Immature natural killer cell (primary cell): ENCODE results near the gene TOP2A. TPM values are rescaled to one million over a fixed set of nuclear protein-coding genes. Genes with fewer than 3 reads are reported as not detected.
"Not testable (repeated sequence)": the region's sequence is repeated elsewhere in the genome, so short reads cannot be mapped to it uniquely, and the experiment has no call there.

Experiments used
- DNase-seq, 3 donors: peaks; one replicate each; pipeline ENCODE4 v3.0.0; 2022; ENCODE audit warnings: mixed read lengths in 1 of 3
- H3K27ac Mint-ChIP-seq, 6 donors: one replicate each; pipeline ENCODE4 v1.8.0; 2020; ENCODE audit warnings: mixed read lengths in 6 of 6, mild to moderate bottlenecking in 5 of 6, inconsistent platforms in 4 of 6, moderate library complexity in 3 of 6
- H3K27me3 Mint-ChIP-seq, 3 donors: one replicate each; pipeline ENCODE4 v1.8.0; 2020 to 2021; ENCODE audit warnings: low read depth in 3 of 3, mild to moderate bottlenecking in 3 of 3, mixed read lengths in 3 of 3, moderate library complexity in 3 of 3, inconsistent platforms in 1 of 3
- H3K36me3 Mint-ChIP-seq, 3 donors: one replicate each; pipeline ENCODE4 v1.8.0; 2020; ENCODE audit warnings: mixed read lengths in 3 of 3, inconsistent platforms in 2 of 3, mild to moderate bottlenecking in 2 of 3
- H3K4me1 Mint-ChIP-seq, 2 donors: one replicate each; pipeline ENCODE4 v1.8.0; 2020; ENCODE audit warnings: inconsistent platforms in 2 of 2, mild to moderate bottlenecking in 2 of 2, mixed read lengths in 2 of 2, moderate library complexity in 1 of 2
- H3K4me3 Mint-ChIP-seq, 5 donors: one replicate each; pipeline ENCODE4 v1.8.0; 2020; ENCODE audit warnings: mild to moderate bottlenecking in 5 of 5, mixed read lengths in 5 of 5, inconsistent platforms in 3 of 5, moderate library complexity in 3 of 5
- H3K9me3 Mint-ChIP-seq, 6 donors: one replicate each; pipeline ENCODE4 v1.8.0; 2020; ENCODE audit warnings: mild to moderate bottlenecking in 6 of 6, mixed read lengths in 6 of 6, inconsistent platforms in 4 of 6, moderate library complexity in 3 of 6
- polyA plus RNA-seq, 3 donors: library from polyadenylated mRNA; unstranded; fragments of 300-500 nt; fragmentation: Illumina TruSeq; gene quantifications; one replicate each; pipeline ENCODE4 v1.2.3, GENCODE V29; 2021

The TOP2A gene
- polyA plus RNA-seq, 3 donors from 2014 or later, result 0.80 to 2.4 (median 2.2) TPM

DNA sequence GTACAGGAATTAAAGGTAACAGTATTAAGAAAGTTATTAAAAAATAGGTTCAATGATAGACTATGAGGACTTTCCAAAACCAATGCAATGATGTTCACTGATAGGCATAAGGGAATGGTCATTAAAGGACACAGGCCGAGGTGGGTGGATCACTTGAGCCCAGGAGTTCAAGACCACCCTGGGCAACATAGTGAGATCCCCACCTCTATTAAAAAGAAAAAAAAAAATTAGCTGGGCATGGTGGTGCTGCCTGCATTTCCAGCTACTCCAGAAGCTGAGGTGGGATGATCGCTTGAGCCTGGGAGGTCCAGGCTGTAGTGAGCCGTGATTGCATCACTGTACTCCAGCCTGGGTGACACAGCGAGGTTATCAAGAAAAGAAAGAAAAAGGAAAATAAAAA lies 5.9 kb downstream of the TOP2A start:
- Mint-ChIP-seq H3K27me3 (no peaks in the 10 kb centered on the region), H3K36me3 (no peaks in the 10 kb centered on the region), H3K4me1 (peaks cover 3 to 5% of the 10 kb centered on the region in 2 donors), H3K9me3 (no peaks in the 10 kb centered on the region), H3K4me3 (no peak overlapping the region), H3K27ac (no peak overlapping the region)
- no peak for DNase-seq

DNA sequence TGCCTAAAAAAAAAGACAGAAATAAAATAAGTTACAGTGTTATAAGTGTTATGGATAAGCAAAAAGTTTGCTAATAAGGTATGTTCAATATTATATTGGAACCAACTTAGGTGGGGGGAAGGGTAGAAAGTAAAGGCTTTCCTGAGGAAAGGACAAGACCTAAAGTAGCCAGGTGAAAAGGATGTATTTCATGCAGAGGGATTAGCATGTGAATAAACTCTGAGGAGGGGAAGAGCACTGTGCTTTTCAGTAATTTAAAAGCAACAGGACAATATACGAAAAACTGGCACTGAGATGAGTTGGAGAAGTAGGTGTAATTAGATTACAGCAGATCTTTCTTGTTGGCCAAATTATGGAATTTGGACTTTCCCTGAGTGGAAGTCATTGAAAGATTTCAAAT lies 7.6 kb downstream of the TOP2A start:
- DNase-seq, result no peak
- Mint-ChIP-seq H3K4me1 (no peaks in the 10 kb centered on the region), H3K27ac (peak overlapping the region in 1 of 6 donors; percentile 43), H3K27me3 (no peaks in the 10 kb centered on the region), H3K4me3 (no peak overlapping the region), H3K9me3 (no peaks in the 10 kb centered on the region), H3K36me3 (no peaks in the 10 kb centered on the region)

DNA sequence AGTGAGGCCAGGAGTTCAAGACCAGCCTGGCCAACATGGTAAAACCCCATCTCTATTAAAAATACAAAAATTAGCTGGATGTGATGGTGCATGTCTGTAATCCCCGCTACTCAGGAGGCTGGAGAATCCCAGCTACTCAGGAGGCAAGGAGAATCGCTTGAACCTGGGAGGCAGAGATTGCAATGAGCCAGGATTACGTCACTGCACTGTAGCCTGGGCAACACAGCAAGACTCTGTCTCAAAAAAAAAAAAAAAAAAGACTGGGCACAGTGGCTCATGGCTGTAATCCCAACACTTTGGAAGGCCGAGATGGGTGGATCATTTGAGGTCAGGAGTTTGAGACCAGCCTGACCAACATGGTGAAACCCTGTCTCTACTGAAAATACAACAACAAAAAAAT lies 8.2 kb downstream of the TOP2A start:
- H3K36me3 Mint-ChIP-seq, DNase-seq, H3K9me3 Mint-ChIP-seq, H3K27me3 Mint-ChIP-seq, H3K27ac Mint-ChIP-seq, H3K4me1 Mint-ChIP-seq, H3K4me3 Mint-ChIP-seq: not testable (repeated sequence)

DNA sequence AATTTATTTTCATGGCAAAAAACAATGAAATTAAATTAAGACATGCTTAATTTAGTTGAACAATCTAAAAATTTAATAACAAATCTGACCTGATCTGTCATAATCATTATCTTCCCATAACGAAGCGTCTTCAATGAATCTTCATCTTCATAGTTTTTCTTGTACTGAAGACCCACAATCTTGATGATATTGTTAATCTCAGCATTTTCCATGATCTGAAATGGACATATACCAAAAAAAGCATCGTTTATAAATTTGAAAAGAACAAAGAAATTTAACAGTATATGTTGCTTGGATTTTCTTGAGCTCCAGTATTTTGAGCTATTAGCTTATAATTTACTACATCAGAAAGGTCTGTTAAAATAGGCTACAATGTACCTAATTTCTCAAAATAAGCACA lies 10.2 kb downstream of the TOP2A start:
- H3K27me3 Mint-ChIP-seq, result no peaks in the 10 kb centered on the region
- H3K36me3 Mint-ChIP-seq, result no peaks in the 10 kb centered on the region
- H3K4me1 Mint-ChIP-seq, result peaks cover 0 to 3% of the 10 kb centered on the region in 2 donors
- H3K4me3 Mint-ChIP-seq, result no peak overlapping the region
- no peaks in the 10 kb centered on the region for H3K9me3 Mint-ChIP-seq
- no peak overlapping the region for H3K27ac Mint-ChIP-seq
- DNase-seq, result no peak

DNA sequence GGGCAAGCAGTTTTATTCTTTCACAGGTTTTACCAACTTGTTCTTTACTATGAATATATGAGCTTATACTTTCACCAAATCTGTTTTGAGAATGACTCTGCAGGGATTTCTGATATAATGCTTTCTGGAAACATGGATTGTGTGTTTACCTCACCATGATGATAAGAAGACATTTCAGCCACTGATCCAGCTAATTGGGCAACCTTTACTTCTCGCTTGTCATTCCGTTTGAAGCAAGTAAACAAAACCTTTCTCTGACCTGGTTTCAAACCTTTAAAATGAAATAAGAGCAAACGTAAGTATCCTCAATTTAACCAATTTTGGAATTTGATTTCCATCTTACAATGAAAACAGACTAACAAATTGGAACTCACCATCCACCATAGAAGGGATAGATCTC lies 13.7 kb downstream of the TOP2A start:
- Mint-ChIP-seq H3K4me1 (peaks cover 0 to 3% of the 10 kb centered on the region in 2 donors), H3K27me3 (no peaks in the 10 kb centered on the region), H3K4me3 (no peak overlapping the region), H3K27ac (no peak overlapping the region), H3K9me3 (no peaks in the 10 kb centered on the region), H3K36me3 (no peaks in the 10 kb centered on the region)
- DNase-seq, result no peak

DNA sequence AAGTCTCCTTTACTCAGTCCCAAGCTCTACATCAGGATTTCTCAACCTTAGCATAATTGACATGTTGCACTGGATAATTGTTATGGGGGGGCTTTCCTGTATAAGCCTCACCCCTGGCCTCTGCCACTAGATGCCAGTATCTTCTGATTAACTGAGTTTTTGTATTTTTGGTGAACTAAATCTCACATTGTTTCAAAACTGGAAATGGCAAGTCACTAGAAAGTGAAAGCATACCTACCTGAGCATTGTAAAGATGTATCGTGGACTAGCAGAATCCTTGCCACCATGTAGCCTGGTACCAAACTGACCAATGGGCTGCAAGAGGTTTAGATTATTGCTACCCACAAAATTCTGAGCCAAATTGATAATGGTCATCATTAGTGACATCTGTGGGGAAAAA lies 15.0 kb downstream of the TOP2A start:
- H3K4me3 Mint-ChIP-seq, result no peak overlapping the region
- no peak overlapping the region for H3K27ac Mint-ChIP-seq
- H3K27me3 Mint-ChIP-seq, result no peaks in the 10 kb centered on the region
- peaks cover 0 to 3% of the 10 kb centered on the region in 2 donors for H3K4me1 Mint-ChIP-seq
- no peak for DNase-seq
- H3K36me3 Mint-ChIP-seq, result no peaks in the 10 kb centered on the region
- no peaks in the 10 kb centered on the region for H3K9me3 Mint-ChIP-seq

DNA sequence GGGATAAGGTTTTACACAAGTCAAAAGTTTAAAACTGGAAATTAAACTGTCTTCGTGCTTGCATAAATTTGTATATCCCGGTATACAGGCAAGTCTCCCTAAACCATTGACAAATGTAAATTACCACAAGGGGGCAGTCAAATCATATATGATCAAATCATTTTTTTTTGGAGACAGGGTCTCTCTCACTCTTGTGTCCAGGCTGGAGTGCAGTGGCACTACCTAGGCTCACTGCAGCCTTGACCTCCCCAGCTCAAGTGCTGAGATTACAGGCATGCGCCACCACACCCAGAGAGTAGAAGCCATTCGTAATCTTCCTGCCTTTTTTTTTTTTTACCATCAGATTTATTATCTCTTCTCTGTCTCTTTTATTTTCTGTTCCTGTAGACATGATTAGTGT lies 18.5 kb downstream of the TOP2A start:
- peak overlapping the region in 1 of 6 donors; percentile 65 for H3K27ac Mint-ChIP-seq
- no peaks in the 10 kb centered on the region for H3K9me3 Mint-ChIP-seq
- peaks cover 0 to 3% of the 10 kb centered on the region in 2 donors for H3K4me1 Mint-ChIP-seq
- peaks cover 0 to 3% (median 0%) of the 10 kb centered on the region in 3 donors for H3K36me3 Mint-ChIP-seq
- H3K27me3 Mint-ChIP-seq, result no peaks in the 10 kb centered on the region
- no peak overlapping the region for H3K4me3 Mint-ChIP-seq
- DNase-seq, result peak; percentile 34 to 61 (median 44)

DNA sequence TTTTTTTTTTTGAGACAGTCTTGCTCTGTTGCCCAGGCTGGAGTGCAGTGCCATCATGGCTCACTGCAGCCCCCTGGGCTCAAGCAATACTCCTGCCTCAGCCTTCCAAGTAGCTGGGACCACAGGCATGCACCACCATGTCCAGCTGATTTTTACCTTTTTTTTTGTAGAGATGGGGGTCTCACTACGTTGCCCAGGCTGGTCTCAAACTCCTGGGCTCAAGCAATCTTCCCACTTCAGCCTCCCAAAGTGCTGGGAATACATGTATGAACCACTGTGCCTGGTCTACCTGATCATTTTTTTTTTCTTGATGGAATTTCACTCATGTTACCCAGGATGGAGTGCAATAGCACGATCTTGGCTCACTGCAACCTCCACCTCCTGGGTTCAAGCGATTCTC lies 31.1 kb downstream of the TOP2A start:
- not testable (repeated sequence) for H3K27ac Mint-ChIP-seq, H3K4me3 Mint-ChIP-seq, DNase-seq, H3K27me3 Mint-ChIP-seq, H3K4me1 Mint-ChIP-seq, H3K36me3 Mint-ChIP-seq, H3K9me3 Mint-ChIP-seq

DNA sequence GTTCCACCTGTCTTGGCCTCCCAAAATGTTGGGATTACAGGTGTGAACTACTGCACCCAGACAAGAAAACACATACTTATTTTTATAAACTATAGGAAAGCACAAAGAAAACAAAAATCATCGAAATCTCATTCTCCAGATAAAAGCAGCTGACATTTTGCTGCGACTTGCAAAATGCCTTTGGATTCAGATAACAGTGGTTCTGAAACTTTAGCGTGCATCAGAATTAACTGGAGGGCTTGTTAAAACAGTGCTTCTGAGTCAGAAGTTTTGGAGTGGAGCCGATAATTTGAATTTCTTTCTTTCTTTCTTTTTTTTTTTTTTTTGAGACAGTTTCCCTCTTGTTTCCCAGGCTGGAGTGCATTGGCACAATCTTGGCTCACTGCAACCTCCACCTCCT lies 35.4 kb downstream of the TOP2A start:
- DNase-seq, result no peak
- H3K4me3 Mint-ChIP-seq, result no peak overlapping the region
- H3K36me3 Mint-ChIP-seq, result no peaks in the 10 kb centered on the region
- H3K4me1 Mint-ChIP-seq, result no peaks in the 10 kb centered on the region
- H3K27me3 Mint-ChIP-seq, result peaks cover 0 to 2% (median 0%) of the 10 kb centered on the region in 3 donors
- no peak overlapping the region for H3K27ac Mint-ChIP-seq
- H3K9me3 Mint-ChIP-seq, result no peaks in the 10 kb centered on the region

DNA sequence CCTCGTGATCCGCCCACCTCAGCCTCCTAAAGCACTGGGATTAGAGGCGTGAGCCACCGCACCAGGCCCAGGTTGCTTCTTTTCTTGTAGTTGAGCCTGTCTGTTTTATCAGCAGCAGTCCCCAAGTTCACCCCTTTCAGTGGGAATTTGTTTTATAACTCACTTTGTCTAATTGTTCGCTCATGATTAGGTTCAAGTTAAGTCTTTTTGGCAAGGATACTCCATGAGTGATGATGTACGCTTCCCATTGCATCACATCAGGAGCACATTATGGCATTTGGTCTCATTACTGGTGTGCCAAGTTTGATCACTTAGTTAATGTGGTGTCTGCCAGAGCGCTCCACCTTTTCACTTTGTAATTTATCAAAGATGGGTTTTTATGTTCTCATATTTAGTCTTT lies 38.7 kb downstream of the TOP2A start:
- H3K27me3 Mint-ChIP-seq, result peaks cover 0 to 11% (median 5%) of the 10 kb centered on the region in 3 donors

DNA sequence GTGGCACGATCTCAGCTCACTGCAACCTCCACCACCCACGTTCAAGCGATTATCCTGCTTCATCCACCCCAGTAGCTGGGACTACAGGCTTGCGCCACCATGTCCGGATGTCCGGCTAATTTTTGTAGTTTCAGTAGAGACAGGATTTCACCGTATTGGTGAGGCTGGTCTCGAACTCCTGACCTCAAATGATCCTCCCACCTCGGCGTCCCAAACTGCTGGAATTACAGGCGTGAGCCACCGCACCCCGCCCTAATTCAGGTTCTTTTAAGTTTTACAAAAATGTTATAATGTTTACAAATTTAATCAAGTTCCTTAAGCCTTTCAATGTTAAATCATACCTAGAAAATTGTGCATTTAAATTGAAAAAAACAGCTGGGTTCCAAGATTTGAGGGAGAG lies 39.9 kb downstream of the TOP2A start:
- Mint-ChIP-seq H3K36me3 (no peaks in the 10 kb centered on the region), H3K9me3 (no peaks in the 10 kb centered on the region), H3K27me3 (peaks cover 0 to 11% (median 6%) of the 10 kb centered on the region in 3 donors), H3K27ac (no peak overlapping the region), H3K4me1 (peaks cover 6 to 7% of the 10 kb centered on the region in 2 donors), H3K4me3 (no peak overlapping the region)
- DNase-seq, result no peak

More for the DNA sequence above, 38.7 kb downstream of the TOP2A start:
- no peaks in the 10 kb centered on the region for H3K9me3 Mint-ChIP-seq
- DNase-seq, result no peak
- no peak overlapping the region for H3K4me3 Mint-ChIP-seq
- H3K27ac Mint-ChIP-seq, result no peak overlapping the region
- H3K4me1 Mint-ChIP-seq, result peaks cover 6 to 7% of the 10 kb centered on the region in 2 donors
- no peaks in the 10 kb centered on the region for H3K36me3 Mint-ChIP-seq

DNA sequence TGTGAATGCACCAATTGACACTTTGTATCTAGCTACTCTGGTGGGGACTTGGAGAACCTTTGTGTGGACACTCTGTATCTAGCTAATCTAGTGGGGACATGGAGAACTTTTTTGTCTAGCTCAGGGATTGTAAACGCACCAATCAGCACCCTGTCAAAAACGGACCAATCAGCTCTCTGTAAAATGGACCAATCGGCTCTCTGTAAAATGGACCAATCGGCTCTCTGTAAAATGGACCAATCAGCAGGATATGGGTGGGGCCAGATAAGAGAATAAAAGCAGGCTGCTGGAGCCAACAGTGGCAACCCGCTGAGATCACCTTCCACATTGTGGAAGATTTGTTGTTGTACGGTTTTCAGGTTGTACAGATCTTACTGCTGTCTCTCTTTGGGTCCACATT lies 41.2 kb downstream of the TOP2A start:
- Mint-ChIP-seq H3K27me3 (peaks cover 0 to 11% (median 6%) of the 10 kb centered on the region in 3 donors), H3K4me3 (peak overlapping the region in 1 of 5 donors; percentile 55)
- not testable (repeated sequence) for H3K4me1 Mint-ChIP-seq, DNase-seq, H3K9me3 Mint-ChIP-seq, H3K36me3 Mint-ChIP-seq, H3K27ac Mint-ChIP-seq

DNA sequence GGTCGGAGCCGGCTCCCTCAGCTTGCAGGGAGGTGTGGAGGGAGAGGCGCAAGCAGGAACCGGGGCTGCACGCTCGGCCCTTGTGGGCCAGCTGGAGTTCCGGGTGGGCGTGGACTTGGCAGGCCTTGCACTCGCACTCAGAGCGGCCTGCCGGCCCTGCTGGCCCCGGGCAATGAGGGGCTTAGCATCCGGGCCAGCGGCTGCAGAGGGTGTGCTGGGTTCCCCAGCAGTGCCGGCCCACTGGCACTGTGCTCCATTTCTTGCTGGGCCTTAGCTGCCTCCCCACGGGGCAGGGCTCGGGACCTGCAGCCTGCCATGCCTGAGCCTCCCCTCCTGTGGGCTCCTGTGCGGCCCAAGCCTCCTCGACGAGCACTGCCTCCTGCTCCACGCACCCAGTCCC lies 41.9 kb downstream of the TOP2A start:
- H3K4me3 Mint-ChIP-seq, H3K9me3 Mint-ChIP-seq, H3K27ac Mint-ChIP-seq, H3K4me1 Mint-ChIP-seq, DNase-seq, H3K36me3 Mint-ChIP-seq: not testable (repeated sequence)
- H3K27me3 Mint-ChIP-seq, result peaks cover 0 to 13% (median 9%) of the 10 kb centered on the region in 3 donors

DNA sequence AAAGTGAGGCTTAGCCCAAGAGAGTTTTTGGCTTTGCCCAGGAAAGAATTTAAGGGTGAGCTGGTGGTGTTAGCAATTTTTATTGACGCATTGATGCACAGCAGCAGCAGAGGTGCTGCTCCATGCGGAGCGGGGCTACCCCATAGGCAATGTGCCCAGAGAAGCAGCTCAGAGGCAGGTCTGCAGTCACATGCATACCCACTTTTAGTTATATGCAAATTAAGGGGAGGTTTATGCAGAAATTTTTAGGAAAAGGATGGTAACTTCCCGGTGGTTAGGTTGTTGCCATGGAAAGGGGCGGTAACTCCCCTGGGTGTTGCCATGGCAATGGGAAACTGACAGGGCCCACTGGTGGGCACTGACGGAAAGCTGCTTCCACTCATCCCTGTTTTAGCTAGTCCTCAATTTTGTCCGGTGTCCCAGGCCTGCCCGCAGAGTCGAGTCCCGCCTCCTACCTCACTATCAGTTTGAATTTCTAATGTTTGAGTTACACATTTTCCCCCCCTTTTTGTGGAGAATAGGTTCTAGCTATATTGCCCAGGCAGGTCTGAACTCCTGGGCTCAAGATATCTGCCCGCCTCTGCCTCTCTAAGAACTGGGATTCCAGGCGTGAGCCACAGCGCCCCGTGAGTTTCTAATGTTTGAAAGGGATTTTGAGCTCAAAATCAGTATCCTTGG lies 42.7 kb downstream of the TOP2A start:
- Mint-ChIP-seq H3K4me3 (no peak overlapping the region), H3K27me3 (peaks cover 0 to 13% (median 10%) of the 10 kb centered on the region in 3 donors), H3K4me1 (peaks cover 6 to 7% of the 10 kb centered on the region in 2 donors), H3K27ac (no peak overlapping the region), H3K9me3 (no peaks in the 10 kb centered on the region), H3K36me3 (no peaks in the 10 kb centered on the region)
- DNase-seq, result no peak

DNA sequence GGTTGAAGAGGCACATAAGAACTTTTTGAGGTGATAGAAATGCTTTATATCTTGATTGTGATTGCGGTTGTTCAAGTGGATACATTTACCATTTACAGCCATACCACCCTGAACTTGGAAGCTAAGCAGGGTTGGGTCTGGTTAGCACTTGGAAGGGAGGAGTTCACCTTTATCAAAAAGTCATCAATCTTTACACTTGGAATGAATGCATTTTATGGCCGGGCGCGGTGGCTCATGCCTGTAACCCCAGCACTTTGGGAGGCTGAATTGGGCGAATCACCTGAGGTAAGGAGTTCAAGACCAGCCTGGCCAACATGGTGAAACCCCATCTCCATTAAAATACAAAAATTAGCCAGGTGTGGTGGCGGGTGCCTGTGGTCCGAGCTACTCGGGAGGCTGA lies 43.7 kb downstream of the TOP2A start:
- Mint-ChIP-seq H3K9me3 (no peaks in the 10 kb centered on the region), H3K4me3 (no peak overlapping the region), H3K4me1 (peaks cover 6 to 7% of the 10 kb centered on the region in 2 donors), H3K36me3 (no peaks in the 10 kb centered on the region), H3K27me3 (peaks cover 0 to 13% (median 12%) of the 10 kb centered on the region in 3 donors), H3K27ac (no peak overlapping the region)
- no peak for DNase-seq
